Activated naive CD8-positive, alpha-beta T cell treated with anti-CD3 and anti-CD28 coated beads, Interleukin-2, amount 50 U/mL, for 16 hours (primary cell): ENCODE measurements around the gene SLC19A1.

Experiments used
- DNase-seq: peaks from one replicate; pipeline ENCODE4 v3.0.0-alpha.2; 2020; ENCODE audit warnings: low read depth, low spot score

The SLC19A1 gene

DNA sequence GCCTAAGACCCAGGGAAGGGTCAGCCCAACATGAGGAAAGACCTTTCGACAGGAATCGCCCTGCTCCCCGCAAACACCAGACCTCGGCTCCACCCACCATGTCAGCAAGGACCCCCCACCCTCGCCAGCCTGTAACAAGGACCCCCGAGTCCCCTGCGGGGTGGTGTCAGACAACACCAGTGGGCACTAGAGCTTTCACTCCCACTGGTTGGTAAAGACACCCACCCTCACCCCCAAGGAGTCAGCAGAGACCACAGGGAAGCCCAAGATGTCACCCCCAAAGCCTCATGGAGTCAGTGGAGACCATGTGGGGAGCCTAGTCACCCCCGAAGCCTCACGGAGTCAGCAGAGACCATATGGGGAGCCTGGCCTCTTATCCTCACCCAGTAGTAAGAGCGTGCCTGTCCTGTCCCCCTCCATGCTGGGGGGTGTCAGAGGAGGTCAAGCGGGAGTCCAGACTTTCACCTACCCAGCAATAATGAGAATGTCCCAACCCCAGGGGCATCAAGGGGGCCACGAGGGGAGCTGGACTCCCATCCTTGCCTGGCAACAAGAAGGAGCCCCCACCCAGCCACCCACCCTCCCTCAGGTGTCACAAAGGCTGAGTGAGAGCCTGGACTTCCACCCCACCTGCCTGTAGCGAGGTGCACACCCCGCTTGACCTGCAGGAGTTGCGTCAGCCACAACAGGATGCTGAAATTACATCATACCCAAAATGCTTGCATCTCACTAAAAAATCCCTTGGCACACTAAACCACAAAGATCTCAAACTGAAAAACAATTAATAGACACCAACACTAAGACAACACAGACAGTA is 24.8 kb downstream of the SLC19A1 start:
- no peak for DNase-seq

DNA sequence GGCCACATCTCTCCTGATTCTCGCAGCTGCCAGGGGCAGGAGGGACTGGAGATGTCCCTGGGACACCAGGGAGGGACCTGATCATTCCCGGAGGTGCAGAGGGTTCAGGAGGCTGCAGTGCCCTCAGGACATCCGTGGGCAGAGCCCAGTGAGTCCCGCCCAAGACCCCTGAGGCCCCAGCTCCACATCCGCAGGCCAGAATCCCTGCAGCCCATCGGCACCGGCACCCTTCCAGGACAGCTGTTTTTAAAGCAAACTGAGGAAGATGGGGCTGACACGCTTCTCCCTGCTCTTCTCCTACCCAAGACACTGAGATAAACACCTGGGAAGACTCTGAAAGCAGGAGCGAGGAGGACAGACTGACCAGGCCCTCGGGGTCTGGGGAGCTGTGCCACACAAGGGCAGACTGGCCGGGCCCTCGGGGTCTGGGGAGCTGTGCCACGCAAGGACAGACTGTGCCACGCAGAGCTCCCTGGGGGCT is 25.5 kb downstream of the SLC19A1 start:
- no peak for DNase-seq

DNA sequence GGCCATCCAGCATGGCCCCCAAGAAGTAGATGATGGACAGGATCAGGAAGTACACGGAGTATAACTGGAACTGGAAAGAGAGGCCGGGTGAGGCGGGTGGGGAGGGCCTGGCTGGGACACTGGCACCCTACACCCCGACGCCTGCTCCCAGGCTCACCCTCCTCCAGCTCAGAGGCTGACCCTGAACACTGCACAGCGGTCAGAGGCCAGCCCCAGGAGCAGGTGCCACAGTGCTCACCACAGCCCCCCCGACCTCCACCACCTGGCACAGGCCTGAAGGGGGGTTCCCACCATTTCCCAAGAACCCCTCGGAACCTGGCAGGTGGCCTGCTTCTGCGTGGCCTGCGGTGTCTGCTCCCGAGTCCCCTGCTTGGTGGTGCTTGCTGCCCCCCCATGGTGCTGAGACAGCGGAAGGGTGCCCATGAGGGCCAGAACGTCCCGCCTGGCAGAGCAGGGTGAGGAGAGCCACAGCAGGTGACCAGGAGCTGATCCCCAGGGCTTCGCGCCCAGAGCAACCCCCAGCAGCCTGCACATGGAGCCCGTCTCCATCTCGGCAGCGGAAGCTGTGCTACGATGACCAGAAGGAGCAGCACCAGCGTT is 26.1 kb downstream of the SLC19A1 start:
- DNase-seq, result no peak

DNA sequence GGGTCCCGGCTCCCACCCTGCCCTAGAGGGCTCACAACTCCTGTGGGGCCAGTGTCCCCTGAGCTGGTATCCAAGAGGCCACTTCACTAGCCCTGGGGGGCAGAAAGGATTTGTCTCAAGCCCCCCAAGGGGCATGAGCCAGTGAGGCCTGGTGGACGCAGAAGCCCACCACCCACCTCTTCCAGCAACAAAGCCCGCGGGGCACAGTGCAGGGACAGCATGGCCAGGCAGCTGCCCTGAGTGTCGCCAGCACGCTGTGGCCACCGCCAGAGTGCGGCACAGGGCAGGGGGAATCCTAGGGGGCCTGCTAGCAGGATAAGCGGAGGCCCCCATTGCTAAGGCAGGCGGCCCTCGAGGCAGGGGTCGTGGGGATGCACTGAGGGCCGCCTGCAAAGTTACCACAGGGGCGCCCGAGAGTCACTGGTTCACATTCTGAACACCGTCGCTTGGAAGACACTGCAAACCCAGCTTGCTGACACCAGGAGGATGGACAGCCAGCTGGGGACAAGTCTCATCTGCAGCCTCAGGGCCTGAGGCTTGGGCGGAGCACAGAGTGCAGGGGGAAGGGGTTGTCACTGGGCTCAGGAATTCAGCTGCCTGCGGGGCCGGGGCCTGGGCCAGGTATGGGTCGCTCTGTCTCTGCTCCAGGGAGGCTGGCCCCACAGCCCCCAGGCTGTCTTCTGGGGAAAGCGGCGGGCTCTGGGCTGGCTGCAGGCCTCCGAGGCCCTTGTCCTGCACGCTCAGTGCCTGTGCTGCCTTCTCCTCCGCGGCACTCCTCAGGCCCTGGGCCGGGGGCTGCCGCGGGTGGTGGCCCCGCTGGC is 26.8 kb downstream of the SLC19A1 start:
- no peak for DNase-seq

DNA sequence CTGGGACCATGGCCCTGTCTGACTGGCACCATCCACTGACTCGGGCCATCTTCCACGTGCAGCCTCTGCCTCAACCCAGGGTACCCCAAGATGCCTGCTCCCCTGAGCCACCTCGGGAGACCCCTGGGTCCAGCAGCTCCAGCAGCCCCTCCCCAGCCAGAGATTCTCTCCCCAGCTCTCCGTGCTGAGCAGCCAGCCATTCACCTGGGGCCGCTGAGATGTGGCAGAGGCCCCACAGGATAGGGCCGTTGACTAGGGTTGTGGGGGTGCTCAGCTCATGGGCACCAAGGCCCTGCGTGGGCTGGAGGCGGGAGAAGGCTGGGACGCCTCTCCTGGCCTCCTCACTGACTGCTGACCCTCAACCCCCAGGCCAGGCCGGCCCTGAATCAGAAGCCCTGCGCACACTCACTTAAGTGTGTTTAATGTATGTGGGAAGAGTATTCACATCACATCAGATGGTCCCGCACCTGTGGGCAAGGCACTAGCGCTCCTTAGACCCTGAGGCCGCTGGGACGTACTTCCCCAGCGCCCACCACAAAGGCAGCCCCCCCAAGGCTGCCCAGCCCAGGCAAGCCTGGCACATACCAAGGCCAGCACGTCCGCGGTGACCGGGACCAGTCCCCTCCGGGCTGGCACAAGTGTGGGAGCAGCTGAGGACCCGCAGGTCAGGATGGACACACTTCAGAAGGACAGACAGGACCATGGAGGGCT is 27.8 kb downstream of the SLC19A1 start:
- no peak for DNase-seq

DNA sequence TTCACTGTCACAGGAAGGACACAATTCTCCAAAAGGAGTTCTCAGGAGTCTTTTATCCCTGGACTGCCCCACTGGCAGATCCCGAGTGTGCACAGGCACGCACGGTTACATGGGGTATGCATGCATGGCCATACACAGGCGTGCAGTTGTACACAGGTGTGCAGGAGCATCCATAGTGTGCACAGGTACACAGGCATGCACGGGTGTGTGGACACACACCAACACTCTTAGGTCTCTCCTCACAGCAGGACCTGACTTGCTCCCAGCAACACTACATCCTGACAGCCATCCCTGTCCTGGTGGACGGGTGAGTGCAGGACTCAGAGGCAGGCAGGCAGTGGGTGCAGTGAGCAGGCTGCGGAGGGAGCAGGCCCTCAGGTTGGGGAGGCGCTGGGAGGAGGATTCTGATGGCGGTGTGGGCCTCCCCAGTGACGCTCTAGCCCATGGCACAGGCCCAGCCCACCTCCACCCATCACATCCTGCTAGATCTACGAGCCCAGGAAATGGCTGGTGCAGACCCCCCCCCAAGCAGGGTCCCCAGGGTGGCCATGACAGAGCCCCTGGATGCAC is 28.4 kb downstream of the SLC19A1 start:
- DNase-seq, result no peak

DNA sequence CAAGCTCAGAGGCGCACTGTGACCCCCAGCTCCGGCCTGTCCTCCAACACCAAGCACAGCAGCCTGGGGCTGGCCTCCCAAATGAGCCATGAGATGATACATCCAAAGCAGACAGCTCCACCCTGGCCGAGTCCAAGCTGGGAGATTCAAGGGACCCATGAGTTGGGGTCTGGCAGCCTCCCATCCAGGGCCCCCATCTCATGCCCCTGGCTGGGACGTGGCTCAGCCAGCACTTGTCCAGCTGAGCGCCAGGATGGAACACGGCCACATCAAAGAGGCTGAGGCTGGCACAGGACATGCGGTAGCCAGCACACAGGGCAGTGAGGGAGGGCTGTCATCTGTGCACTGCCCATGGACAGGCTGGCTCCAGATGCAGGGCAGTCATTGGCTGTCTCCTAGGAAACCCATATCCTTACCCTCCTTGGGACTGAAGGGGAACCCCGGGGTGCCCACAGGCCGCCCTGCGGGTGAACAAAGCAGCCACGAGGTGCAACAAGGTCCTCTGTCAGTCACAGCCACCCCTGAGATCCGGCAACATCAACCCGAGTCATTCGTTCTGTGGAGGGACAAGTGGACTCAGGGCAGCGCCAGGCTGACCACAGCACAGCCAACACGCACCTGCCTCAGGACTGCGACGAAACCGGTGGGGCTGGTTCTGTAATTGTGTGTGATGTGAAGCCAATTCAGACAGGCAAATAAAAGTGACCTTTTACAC is 29.1 kb downstream of the SLC19A1 start:
- no peak for DNase-seq

DNA sequence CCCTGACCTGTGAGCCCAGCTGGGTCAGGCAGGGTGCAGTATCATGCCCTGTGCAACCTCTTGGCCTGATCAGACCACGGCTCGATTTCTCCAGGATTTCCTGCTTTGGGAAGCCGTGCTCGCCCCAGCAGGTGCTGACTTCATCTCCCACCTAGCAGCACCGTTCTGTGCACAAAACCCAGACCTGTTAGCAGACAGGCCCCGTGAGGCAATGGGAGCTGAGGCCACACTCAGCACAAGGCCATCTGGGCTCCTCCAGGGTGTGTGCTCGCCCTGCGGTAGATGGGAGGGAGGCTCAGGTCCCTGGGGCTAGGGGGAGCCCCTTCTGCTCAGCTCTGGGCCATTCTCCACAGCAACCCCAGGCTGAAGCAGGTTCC is 29.6 kb downstream of the SLC19A1 start:
- no peak for DNase-seq

DNA sequence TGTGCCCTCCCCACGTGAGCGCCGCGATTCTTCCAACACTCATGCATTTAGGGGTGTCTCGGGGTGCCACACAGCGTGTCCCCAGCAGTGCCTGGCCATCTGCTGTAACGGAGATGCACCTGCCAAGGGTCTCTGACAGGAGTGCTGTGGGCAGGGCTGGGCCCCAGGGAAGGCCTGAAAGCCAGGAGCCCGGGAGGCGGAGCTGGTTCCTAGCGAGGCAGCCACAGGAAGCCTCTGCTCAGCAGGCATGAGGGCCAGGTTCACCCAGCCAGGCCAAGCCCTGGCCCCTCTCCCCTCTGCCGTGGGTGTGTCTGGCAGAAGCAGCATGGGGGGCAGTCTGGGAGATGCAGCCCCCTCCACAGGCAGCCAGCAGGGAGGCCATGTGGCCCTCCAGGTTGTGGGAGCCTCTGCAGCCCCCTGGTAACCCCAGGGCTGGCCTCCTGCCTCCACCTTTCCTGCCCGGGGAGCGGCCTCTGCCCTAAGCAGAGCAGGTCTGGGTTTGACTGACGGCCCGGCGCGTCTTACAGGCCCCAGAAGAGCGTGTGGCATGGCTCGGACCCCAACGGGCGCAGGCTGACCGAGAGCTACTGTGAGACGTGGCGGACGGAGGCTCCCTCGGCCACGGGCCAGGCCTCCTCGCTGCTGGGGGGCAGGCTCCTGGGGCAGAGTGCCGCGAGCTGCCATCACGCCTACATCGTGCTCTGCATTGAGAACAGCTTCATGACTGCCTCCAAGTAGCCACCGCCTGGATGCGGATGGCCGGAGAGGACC is 30.4 kb downstream of the SLC19A1 start:
- DNase-seq, result no peak

DNA sequence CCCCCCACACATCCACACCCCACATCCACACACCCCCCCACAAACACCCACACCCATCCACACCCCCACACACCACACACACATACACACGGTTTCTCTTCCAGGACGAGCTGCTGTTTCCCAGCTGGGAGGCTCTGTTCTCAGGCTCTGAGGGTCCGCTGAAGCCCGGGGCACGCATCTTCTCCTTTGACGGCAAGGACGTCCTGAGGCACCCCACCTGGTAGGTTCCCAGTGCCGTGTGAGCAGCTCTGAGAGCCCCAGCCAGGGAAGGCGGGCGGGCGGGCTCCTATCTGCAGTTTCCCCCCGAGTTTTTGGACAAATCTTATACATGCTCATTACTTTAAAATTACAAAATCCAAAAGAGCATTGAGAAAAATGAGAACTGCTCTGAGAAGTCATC is 31.2 kb downstream of the SLC19A1 start:
- no peak for DNase-seq

DNA sequence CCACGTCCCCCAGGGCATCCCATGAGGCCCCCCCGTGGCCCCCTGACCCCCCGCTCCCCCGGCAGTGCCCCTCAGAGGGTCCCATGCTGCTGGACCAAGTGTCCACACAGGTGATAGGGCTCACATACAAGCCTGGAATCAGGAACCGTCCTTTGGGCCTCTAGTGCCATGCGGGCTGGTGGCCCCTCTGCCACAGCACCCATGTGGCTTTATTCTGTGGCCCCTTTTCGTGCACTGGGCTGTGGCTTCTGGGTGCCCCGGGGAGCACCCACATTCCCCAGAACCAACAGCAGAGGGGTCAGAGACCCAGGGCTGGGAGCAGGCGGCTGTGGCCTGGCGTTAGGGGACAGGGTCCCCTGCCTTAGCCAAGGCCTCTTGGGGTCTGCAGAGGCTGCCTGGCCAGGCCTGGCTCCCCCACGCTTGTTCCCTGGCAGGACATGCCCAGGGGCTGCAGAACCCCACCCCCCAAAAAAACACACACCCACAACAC is 31.7 kb downstream of the SLC19A1 start:
- no peak for DNase-seq

DNA sequence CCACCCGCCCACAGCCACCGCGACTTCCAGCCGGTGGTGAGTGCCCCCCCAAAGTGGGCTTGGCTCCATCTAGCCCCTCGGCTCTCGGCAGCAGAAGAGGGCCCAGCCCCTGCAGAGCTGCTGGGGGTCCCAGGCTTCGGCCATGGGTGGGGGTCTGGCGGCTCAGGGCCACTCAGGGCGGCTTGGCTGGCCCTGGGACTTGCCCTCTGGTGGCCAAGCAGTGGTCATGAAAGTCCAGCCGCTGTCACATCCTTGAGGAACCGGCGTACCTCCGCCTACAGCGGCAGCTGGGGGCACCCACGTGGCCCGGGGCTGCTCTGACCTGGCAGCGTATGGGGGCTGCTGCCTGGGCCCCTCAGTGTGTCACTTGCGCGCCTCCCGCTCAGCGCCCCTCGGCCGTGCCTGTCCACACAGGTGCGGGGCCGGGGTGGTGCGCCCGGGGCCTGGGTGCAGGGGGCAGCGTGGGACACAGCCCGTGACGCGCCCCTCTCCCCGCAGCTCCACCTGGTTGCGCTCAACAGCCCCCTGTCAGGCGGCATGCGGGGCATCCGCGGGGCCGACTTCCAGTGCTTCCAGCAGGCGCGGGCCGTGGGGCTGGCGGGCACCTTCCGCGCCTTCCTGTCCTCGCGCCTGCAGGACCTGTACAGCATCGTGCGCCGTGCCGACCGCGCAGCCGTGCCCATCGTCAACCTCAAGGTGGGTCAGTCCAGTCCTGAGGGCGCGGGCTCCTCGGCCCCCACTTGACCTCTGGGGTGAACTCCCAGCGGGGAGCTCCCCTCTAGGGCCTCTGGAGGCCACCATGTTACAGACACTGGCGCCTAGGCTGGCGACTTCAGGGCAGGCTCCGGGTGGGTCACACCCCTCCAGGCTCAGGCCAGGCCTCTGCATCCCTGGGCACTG is 32.4 kb downstream of the SLC19A1 start:
- DNase-seq, result no peak

DNA sequence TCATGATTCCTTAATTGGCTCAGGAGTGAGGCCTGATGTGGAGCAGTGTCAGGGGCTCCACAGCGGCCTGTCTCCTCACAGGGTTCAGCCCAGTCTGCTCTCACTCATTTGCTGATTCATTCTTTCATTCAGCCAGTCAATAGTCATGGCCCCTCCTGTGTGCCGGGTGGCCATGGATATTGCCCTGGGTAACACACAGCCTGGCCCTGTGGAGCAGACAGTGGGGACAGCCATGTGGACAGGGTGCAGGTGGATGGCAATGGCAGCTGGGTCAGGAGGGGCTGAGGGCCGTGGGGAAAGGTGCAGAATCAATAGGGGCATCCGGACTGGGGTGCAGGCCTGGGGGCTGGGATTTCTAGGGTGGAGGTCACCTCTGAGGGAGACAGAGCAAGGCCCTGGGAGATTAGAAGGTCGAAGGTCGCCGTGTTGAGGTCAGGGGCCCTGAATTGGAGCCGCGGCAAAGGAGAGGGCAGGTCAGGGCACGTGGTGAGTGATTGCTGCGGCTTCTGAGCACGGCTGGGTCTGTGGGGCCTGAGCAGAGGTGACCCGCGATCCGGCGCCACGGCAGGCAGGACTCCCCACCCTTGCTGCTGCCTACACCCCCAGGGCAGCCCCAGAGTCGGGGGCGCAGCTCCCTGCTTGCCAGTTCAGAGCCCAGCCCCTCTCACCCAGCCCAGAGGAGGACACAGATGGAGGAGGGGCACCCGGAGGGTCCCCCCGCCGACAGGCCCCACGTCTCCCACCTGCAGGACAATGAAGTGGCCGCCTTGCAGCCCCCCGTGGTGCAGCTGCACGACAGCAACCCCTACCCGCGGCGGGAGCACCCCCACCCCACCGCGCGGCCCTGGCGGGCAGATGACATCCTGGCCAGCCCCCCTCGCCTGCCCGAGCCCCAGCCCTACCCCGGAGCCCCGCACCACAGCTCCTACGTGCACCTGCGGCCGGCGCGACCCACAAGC is 33.4 kb downstream of the SLC19A1 start:
- no peak for DNase-seq

DNA sequence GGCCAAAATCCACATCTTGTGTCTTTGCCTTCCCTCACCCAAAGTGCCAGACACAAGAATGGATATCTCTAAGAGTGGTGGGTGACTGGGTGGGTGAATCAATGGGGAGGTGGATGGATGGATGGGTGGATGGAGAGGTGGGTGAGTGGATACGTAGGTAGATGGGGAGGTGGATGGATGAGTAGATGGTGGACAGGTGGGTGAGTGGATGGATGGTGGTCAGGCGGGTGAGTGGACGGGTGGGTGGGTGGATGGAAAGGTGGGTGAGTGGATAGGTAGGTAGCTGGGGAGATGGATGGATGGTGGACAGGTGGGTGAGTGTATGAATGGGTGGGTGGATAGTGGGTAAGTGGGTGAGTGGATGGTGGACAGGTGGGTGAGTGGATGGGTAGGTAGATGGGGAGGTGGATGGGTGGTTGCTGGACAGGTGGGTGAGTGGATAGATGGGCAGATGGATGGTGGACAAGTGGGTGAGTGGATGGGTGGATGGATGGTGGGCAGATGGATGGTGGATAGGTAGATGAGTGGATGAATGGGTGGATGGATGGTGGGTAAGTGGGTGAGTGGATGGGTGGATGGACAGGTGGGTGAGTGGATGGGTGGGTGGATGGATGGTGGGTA is 34.2 kb downstream of the SLC19A1 start:
- no peak for DNase-seq

DNA sequence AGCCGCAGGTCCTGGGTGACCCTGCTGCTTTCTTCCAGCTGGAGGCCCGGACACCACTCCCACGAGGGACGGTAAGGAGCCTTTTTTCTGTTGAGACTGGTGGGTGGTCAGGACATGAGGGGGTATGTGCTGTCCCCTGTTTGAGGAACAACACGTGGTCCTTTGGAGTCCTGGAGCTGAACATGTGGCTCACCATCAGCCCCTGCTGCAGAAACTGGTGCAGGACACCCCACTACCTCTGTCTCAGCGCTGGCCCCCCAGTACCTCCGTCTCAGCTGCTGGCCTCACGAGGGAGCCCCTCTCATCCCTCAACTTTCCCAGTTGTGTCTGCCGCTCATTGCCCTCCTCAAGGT is 34.7 kb downstream of the SLC19A1 start:
- DNase-seq, result no peak

DNA sequence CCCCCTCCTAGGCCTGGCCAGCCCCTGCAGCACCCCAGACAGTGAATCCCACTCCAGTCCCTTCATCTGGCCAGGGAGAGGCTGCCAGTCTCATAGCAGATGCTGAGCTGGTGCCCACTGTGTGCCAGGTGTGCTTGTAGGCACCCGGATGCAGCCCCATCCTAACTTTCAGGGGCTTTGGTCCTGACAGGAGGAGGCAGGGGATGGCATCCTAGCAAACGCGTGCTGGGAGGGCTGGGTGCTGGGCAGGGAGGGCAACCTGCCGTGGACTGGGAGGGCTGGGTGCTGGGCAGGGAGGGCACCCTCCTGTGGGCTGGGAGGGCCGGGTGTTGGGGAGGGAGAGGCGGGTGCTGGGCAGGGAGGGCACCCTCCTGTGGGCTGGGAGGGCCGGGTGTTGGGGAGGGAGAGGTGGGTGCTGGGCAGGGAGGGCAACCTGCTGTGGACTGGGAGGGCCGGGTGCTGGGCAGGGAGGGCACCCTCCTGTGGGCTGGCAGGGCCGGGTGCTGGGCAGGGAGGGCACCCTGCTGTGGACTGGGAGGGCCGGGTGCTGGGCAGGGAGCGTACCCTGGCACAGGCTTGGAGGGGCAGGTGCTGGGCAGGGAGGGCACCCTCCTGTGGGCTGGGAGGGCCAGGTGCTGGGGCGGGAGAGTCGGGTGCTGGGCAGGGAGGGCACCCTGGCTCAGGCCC is 35.3 kb downstream of the SLC19A1 start:
- no peak for DNase-seq
